Measurements from ENCODE around the gene RNF141. TPM values are rescaled to one million over a fixed set of nuclear protein-coding genes. Genes with fewer than 3 reads are reported as not detected.

The RNF141 gene
- total RNA-seq, 2 donors from 2014 or later: 34.7 to 42.2 TPM

- no peak for DNase-seq
- Histone ChIP-seq H3K4me1 (ENCODE audit: control insufficient read depth, insufficient read depth, low read length) (no peaks in the 10 kb centered on the region), H3K36me3 (ENCODE audit: control insufficient read depth, insufficient read depth, low read length) (no peaks in the 10 kb centered on the region), H3K27ac (ENCODE audit: low read depth, low read length) (no peak overlapping the region), H3K4me3 (ENCODE audit: low read length) (no peak overlapping the region), H3K27me3 (ENCODE audit: control insufficient read depth, insufficient read depth, low read length, poor library complexity, severe bottlenecking) (no peaks in the 10 kb centered on the region), H3K9me3 (ENCODE audit: control insufficient read depth, low read length) (no peaks in the 10 kb centered on the region), H3K9ac (ENCODE audit: extremely low read depth, low read length, poor library complexity, severe bottlenecking) (no peak overlapping the region)
- Mint-ChIP-seq H3K4me1 (peaks cover 14% of the 10 kb centered on the region), H3K9me3 (no peaks in the 10 kb centered on the region), H3K27ac (peak overlapping the region; percentile 36), H3K27me3 (ENCODE audit: insufficient read depth) (no peaks in the 10 kb centered on the region), H3K36me3 (ENCODE audit: low read depth) (no peaks in the 10 kb centered on the region), H3K4me3 (no peak overlapping the region)
- TF ChIP-seq CTCF (conservative IDR thresholded peaks at IDR 0.05): no peak
- 94 to 96% methylated on average over 4 to 5 of the region's 5 CpGs for WGBS, 2 experiments (ENCODE audit: insufficient coverage in 1 of 2, insufficient read length in 1 of 2)
Observed at GRCh38 chr11:10476927-10477689, 63.9 kb downstream of the RNF141 start.

- Mint-ChIP-seq H3K4me3 (no peak overlapping the region), H3K4me1 (peaks cover 14% of the 10 kb centered on the region), H3K9me3 (peaks cover 2% of the 10 kb centered on the region), H3K36me3 (ENCODE audit: low read depth) (no peaks in the 10 kb centered on the region), H3K27me3 (ENCODE audit: insufficient read depth) (no peaks in the 10 kb centered on the region), H3K27ac (no peak overlapping the region)
- Histone ChIP-seq H3K9me3 (ENCODE audit: control insufficient read depth, low read length) (no peaks in the 10 kb centered on the region), H3K27ac (ENCODE audit: low read depth, low read length) (no peak overlapping the region), H3K9ac (ENCODE audit: extremely low read depth, low read length, poor library complexity, severe bottlenecking) (no peak overlapping the region), H3K36me3 (ENCODE audit: control insufficient read depth, insufficient read depth, low read length) (no peaks in the 10 kb centered on the region), H3K27me3 (ENCODE audit: control insufficient read depth, insufficient read depth, low read length, poor library complexity, severe bottlenecking) (no peaks in the 10 kb centered on the region), H3K4me3 (ENCODE audit: low read length) (no peak overlapping the region), H3K4me1 (ENCODE audit: control insufficient read depth, insufficient read depth, low read length) (no peaks in the 10 kb centered on the region)
- WGBS, 2 experiments (ENCODE audit: insufficient coverage in 1 of 2, insufficient read length in 1 of 2): 92 to 100% methylated on average over 1 of the region's 1 CpG
- DNase-seq: no peak
- TF ChIP-seq CTCF (conservative IDR thresholded peaks at IDR 0.05): no peak
Observed at GRCh38 chr11:10476342-10476741, 64.6 kb downstream of the RNF141 start.

GRCh38 chr11:10474551-10474950, 66.4 kb downstream of the RNF141 start:
- DNase-seq: no peak
- Mint-ChIP-seq H3K4me1 (peaks cover 14% of the 10 kb centered on the region), H3K36me3 (ENCODE audit: low read depth) (no peaks in the 10 kb centered on the region), H3K27me3 (ENCODE audit: insufficient read depth) (no peaks in the 10 kb centered on the region), H3K4me3 (no peak overlapping the region), H3K27ac (no peak overlapping the region), H3K9me3 (peaks cover 12% of the 10 kb centered on the region)
- Histone ChIP-seq H3K9ac (ENCODE audit: extremely low read depth, low read length, poor library complexity, severe bottlenecking) (no peak overlapping the region), H3K27me3 (ENCODE audit: control insufficient read depth, insufficient read depth, low read length, poor library complexity, severe bottlenecking) (no peaks in the 10 kb centered on the region), H3K4me3 (ENCODE audit: low read length) (no peak overlapping the region), H3K9me3 (ENCODE audit: control insufficient read depth, low read length) (no peaks in the 10 kb centered on the region), H3K27ac (ENCODE audit: low read depth, low read length) (no peak overlapping the region), H3K4me1 (ENCODE audit: control insufficient read depth, insufficient read depth, low read length) (no peaks in the 10 kb centered on the region), H3K36me3 (ENCODE audit: control insufficient read depth, insufficient read depth, low read length) (no peaks in the 10 kb centered on the region)
- 88 to 95% methylated on average over 1 to 2 of the region's 2 CpGs for WGBS, 2 experiments (ENCODE audit: insufficient coverage in 1 of 2, insufficient read length in 1 of 2)
- TF ChIP-seq CTCF (conservative IDR thresholded peaks at IDR 0.05): no peak

All from endodermal cell (in vitro differentiated cells).